Endodermal cell (in vitro differentiated cells): ENCODE results near the gene CDK5RAP3. TPM values are rescaled to one million over a fixed set of nuclear protein-coding genes. Genes with fewer than 3 reads are reported as not detected.

Source experiments
- DNase-seq: peaks from one replicate; pipeline ENCODE4 v3.0.0-alpha.2; 2017
- H3K27ac ChIP-seq: 2 replicates; pipeline ENCODE4 v1.5.1; 2013; ENCODE audit warnings: mild to moderate bottlenecking, low read depth, low read length, moderate library complexity
- H3K27me3 ChIP-seq: 2 replicates; pipeline ENCODE4 v1.6.1; 2013; ENCODE audit warnings: mild to moderate bottlenecking, low read length, moderate library complexity; ENCODE audit not compliant: insufficient read depth, control insufficient read depth, poor library complexity, severe bottlenecking
- H3K36me3 ChIP-seq: 2 replicates; pipeline ENCODE4 v1.7.0; 2013; ENCODE audit warnings: mild to moderate bottlenecking, low read length, moderate library complexity; ENCODE audit not compliant: control insufficient read depth, insufficient read depth
- H3K4me1 ChIP-seq: one replicate; pipeline ENCODE4 v1.7.0; 2013; ENCODE audit warnings: low read length; ENCODE audit not compliant: control insufficient read depth, insufficient read depth
- H3K4me3 ChIP-seq: 2 replicates; pipeline ENCODE4 v1.5.1; 2013; ENCODE audit warnings: mild to moderate bottlenecking, low read length, moderate library complexity
- H3K9ac ChIP-seq: 2 replicates; pipeline ENCODE4 v1.6.1; 2013; ENCODE audit warnings: mild to moderate bottlenecking, low read length, moderate library complexity; ENCODE audit not compliant: poor library complexity, severe bottlenecking; ENCODE audit errors: extremely low read depth
- H3K9me3 ChIP-seq: 2 replicates; pipeline ENCODE4 v1.6.1; 2013; ENCODE audit warnings: mild to moderate bottlenecking, low read length, moderate library complexity; ENCODE audit not compliant: control insufficient read depth
- H3K27ac Mint-ChIP-seq: 2 replicates; pipeline ENCODE4 v1.8.0; 2020; ENCODE audit warnings: mixed read lengths
- H3K27me3 Mint-ChIP-seq: 2 replicates; pipeline ENCODE4 v1.8.0; 2021; ENCODE audit warnings: mild to moderate bottlenecking, mixed read lengths; ENCODE audit not compliant: insufficient read depth
- H3K36me3 Mint-ChIP-seq: 2 replicates; pipeline ENCODE4 v1.8.0; 2020; ENCODE audit warnings: low read depth, mixed read lengths
- H3K4me1 Mint-ChIP-seq: 2 replicates; pipeline ENCODE4 v1.8.0; 2020; ENCODE audit warnings: mixed read lengths
- H3K4me3 Mint-ChIP-seq: 2 replicates; pipeline ENCODE4 v1.8.0; 2020; ENCODE audit warnings: mild to moderate bottlenecking, moderate library complexity, mixed read lengths
- H3K9me3 Mint-ChIP-seq: 2 replicates; pipeline ENCODE4 v1.8.0; 2020; ENCODE audit warnings: mild to moderate bottlenecking, mixed read lengths
- WGBS, 2 experiments: methylation state at CpG; one replicate each; pipeline versions ENCODE4 v1.1.5 to v1.1.7; 2013; ENCODE audit warnings: missing lambda C conversion rate in 2 of 2, mixed read lengths in 1 of 2; ENCODE audit not compliant: insufficient coverage in 1 of 2, insufficient read length in 1 of 2; 5-methylcytosine and 5-hydroxymethylcytosine counted together
- total RNA-seq, 2 donors: library from RNA; stranded (reverse); fragmentation: NEBNext Ultra II Directional in 1 of 2; extraction: Animal tissue kit (Norgen Biotek cat#: 25700) in 1 of 2; gene quantifications; 2 replicates in 1 of 2; 3 replicates in 1 of 2; pipeline ENCODE4 v1.2.1, GENCODE V29; 2021
- TF ChIP-seq, protein P1 (sequence below): fragments of 200-600 bp; sonication (generic); conservative IDR thresholded peaks from 2 replicates; pipeline ENCODE4 v1.5.0; 2021; ENCODE audit warnings: antibody characterized with exemption, mild to moderate bottlenecking

Gene CDK5RAP3
- total RNA-seq, 2 donors from 2014 or later: 171 to 198 TPM

GRCh38 chr17:47942096-47942510 is 28.8 kb upstream of the CDK5RAP3 start:
- Mint-ChIP-seq H3K9me3 (peaks cover 5% of the 10 kb centered on the region), H3K36me3 (peaks cover 1% of the 10 kb centered on the region), H3K27ac (no peak overlapping the region), H3K4me3 (peak overlapping the region; percentile 57), H3K4me1 (no peaks in the 10 kb centered on the region), H3K27me3 (peaks cover 19% of the 10 kb centered on the region)
- WGBS, 2 experiments: 36 to 43% methylated on average over 2 to 5 of the region's 5 CpGs
- Histone ChIP-seq H3K9me3 (no peaks in the 10 kb centered on the region), H3K36me3 (peaks cover 11% of the 10 kb centered on the region), H3K27me3 (peaks cover 3% of the 10 kb centered on the region), H3K4me3 (peak overlapping the region; percentile 94), H3K27ac (no peak overlapping the region), H3K9ac (peak overlapping the region; percentile 49), H3K4me1 (no peaks in the 10 kb centered on the region)
- TF ChIP-seq, protein P1, sequence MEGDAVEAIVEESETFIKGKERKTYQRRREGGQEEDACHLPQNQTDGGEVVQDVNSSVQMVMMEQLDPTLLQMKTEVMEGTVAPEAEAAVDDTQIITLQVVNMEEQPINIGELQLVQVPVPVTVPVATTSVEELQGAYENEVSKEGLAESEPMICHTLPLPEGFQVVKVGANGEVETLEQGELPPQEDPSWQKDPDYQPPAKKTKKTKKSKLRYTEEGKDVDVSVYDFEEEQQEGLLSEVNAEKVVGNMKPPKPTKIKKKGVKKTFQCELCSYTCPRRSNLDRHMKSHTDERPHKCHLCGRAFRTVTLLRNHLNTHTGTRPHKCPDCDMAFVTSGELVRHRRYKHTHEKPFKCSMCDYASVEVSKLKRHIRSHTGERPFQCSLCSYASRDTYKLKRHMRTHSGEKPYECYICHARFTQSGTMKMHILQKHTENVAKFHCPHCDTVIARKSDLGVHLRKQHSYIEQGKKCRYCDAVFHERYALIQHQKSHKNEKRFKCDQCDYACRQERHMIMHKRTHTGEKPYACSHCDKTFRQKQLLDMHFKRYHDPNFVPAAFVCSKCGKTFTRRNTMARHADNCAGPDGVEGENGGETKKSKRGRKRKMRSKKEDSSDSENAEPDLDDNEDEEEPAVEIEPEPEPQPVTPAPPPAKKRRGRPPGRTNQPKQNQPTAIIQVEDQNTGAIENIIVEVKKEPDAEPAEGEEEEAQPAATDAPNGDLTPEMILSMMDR: no peak
- DNase-seq: no peak

DNA sequence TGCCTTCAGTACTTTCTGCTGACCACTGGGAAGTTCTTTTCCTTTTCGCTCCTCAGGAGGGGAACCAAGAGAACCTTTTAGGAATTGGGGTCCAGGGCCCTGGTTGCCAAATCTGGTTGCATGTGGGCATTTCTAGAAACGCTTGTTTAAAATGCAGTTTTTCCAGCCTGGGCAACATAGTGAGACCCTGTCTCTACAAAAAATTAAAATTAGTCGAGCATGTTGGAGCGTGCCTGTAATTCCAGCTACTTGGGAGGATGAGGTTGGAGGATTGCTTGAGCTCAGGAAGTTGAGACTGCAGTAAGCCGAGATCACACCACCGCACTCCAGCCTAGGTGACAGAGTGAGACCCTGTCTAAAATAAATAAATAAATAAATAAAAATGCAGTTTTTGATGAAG is 28.3 kb upstream of the CDK5RAP3 start:
- Histone ChIP-seq H3K9me3 (no peaks in the 10 kb centered on the region), H3K9ac (no peak overlapping the region), H3K27ac (no peak overlapping the region), H3K27me3 (peaks cover 3% of the 10 kb centered on the region), H3K4me1 (no peaks in the 10 kb centered on the region), H3K36me3 (peaks cover 11% of the 10 kb centered on the region), H3K4me3 (peak overlapping the region; percentile 94)
- Mint-ChIP-seq H3K4me1 (no peaks in the 10 kb centered on the region), H3K36me3 (peaks cover 1% of the 10 kb centered on the region), H3K27me3 (peaks cover 19% of the 10 kb centered on the region), H3K4me3 (peak overlapping the region; percentile 57), H3K9me3 (peaks cover 5% of the 10 kb centered on the region), H3K27ac (no peak overlapping the region)
- WGBS, 2 experiments: 79 to 98% methylated on average over 4 to 6 of the region's 6 CpGs
- no peak for DNase-seq
- TF ChIP-seq, protein P1: no peak

GRCh38 chr17:47945080-47945479 is 25.8 kb upstream of the CDK5RAP3 start:
- DNase-seq: no peak
- H3K36me3 Mint-ChIP-seq: peaks cover 1% of the 10 kb centered on the region

More at GRCh38 chr17:47945080-47945479, 25.8 kb upstream of the CDK5RAP3 start:
- no peaks in the 10 kb centered on the region for H3K4me1 ChIP-seq
- H3K9me3 ChIP-seq: no peaks in the 10 kb centered on the region
- H3K27ac Mint-ChIP-seq: no peak overlapping the region
- TF ChIP-seq, protein P1: no peak
- H3K27me3 ChIP-seq: peaks cover 3% of the 10 kb centered on the region
- 91 to 95% methylated on average over 8 of the region's 8 CpGs for WGBS, 2 experiments
- H3K9ac ChIP-seq: no peak overlapping the region
- H3K36me3 ChIP-seq: peaks cover 14% of the 10 kb centered on the region
- H3K4me3 ChIP-seq: no peak overlapping the region
- peaks cover 13% of the 10 kb centered on the region for H3K27me3 Mint-ChIP-seq
- no peak overlapping the region for H3K27ac ChIP-seq
- H3K4me1 Mint-ChIP-seq: peaks cover 5% of the 10 kb centered on the region
- no peak overlapping the region for H3K4me3 Mint-ChIP-seq
- H3K9me3 Mint-ChIP-seq: peaks cover 5% of the 10 kb centered on the region
